Vagina (tissue), 2 donors: ENCODE data around the gene H6PD.

ENCODE experiments used
- POLR2A ChIP-seq, 2 donors: fragments of 450-650 bp; IDR thresholded peaks; one replicate each; pipeline ENCODE4 v1.6.1; 2017; ENCODE audit warnings: antibody characterized with exemption in 2 of 2, mild to moderate bottlenecking in 2 of 2, moderate library complexity in 2 of 2
- TF ChIP-seq, protein P1 (sequence below), 3 experiments: fragments of 450-650 bp in 2 of 3; fragments of 200-600 bp in 1 of 3; sonication (generic) in 1 of 3; IDR thresholded peaks; one replicate each; pipeline ENCODE4 v1.5.1; 2017 to 2019; ENCODE audit warnings: antibody characterized with exemption in 3 of 3, mild to moderate bottlenecking in 2 of 3, moderate library complexity in 2 of 3

DNA sequence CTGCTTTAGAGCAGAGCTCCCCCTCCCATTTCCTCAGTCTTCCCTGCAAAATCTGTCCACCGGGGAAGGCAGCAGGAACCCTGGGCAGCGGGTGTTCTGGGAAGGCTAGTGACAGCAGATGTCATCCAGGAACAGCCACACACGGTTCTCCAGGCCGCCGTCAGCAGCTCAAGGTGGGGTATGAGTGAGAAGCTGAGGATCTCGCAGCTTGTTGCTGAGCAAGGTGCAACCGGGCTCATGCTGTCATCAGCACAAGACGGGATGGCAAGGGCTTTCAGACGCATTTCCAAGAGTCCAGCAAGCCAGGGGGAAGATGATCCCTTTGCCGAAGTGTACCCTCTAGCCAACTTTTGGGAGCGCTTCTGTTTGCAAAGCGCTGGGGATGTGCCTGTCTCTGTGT lies 35.1 kb downstream of the H6PD start:
- TF ChIP-seq, protein P1, sequence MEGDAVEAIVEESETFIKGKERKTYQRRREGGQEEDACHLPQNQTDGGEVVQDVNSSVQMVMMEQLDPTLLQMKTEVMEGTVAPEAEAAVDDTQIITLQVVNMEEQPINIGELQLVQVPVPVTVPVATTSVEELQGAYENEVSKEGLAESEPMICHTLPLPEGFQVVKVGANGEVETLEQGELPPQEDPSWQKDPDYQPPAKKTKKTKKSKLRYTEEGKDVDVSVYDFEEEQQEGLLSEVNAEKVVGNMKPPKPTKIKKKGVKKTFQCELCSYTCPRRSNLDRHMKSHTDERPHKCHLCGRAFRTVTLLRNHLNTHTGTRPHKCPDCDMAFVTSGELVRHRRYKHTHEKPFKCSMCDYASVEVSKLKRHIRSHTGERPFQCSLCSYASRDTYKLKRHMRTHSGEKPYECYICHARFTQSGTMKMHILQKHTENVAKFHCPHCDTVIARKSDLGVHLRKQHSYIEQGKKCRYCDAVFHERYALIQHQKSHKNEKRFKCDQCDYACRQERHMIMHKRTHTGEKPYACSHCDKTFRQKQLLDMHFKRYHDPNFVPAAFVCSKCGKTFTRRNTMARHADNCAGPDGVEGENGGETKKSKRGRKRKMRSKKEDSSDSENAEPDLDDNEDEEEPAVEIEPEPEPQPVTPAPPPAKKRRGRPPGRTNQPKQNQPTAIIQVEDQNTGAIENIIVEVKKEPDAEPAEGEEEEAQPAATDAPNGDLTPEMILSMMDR (IDR thresholded peaks at IDR 0.05): no peak
- no peak for TF ChIP-seq POLR2A (IDR thresholded peaks at IDR 0.05)
